TTC549 (cell line): ENCODE measurements around the gene PRR12.
A peak's percentile ranks its signal among the peaks of the same experiment; 100 is the strongest.
"Not testable (repeated sequence)": the region's sequence is repeated elsewhere in the genome, so short reads cannot be mapped to it uniquely, and the experiment has no call there.

ENCODE experiments used
- FAIRE-seq: peaks from 2 replicates; lab custom pipeline; 2012; peaks lifted over from hg19 to GRCh38; lab: Jason Lieb, UNC

PRR12 gene

DNA sequence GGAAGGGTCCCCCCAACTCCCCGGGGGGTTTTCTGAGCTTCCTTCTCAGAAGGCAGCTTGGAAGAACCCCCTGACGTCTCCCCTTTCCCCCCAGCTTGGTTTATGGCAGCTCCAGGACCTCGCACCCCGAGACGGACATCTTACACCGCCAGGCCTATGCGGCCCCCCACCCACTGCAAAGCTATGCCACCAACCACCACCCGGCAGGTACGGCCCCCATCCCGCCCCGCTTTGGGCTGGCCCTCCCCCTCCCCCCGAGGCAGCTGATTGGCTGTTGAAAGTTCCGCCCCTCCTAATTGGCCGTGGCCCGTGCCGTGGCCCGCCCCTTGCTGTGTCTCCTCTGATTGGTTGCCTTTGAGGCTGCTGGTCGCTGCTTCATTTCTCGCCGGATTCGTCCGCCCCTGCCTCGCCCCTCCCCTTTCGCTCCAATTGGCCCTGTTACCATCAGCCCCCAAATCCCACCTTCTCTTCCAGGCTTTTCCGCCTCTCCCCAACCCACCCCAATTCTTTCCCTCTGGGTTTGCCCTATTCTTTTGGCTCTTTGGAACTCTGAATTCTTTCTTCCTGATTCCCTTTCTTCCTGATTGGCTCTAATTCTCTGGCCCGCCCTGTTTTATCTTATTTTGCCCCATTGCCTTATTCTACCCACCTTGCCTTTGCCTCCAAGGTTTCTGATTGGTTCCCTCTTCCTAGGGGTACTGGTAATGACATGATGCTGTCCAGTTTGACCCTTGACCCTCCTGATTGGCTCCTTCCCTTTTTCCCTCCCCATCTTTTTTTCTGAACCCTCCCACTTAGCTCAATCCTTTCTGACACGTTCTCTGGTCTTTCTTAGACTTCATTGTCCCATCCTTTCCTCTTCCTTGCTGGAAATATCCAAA is 2.5 kb downstream of the PRR12 start:
- peak; percentile 41 for FAIRE-seq

DNA sequence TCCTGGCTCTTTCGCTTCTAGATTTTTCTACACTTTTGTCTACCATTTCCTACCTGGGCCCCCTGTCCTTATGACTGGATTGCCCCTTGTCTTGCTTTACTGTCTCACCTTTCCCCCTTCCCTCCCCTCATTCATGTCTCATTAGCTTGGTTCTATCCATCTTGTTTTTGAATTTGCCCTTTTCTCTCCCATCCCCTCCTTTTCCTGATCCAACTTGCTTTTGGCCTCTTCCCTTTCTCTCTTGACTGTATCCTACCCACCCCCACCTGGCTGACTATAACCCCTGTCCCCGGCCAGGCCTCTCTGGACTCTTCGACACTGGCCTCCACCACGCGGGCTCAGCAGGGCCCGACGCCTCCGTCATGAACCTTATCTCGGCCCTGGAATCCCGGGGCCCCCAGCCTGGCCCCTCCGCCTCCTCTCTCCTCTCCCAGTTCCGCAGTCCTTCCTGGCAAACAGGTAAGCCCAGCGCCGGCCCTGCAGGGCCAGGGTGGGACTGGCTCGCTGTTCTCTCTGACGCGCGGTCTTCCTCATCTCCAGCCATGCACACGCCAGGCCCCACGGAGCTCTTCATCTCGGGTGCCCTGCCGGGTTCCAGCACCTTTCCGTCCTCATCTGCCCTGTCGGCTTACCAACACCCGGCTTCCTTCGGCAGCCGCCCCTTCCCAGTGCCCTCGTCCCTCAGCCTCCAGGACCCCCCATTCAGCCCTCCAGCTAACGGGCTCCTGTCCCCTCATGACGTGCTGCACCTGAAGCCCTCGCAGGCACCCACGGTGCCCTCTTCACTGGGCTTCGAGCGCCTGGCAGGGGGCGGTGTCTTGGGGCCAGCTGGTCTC is 3.4 kb downstream of the PRR12 start:
- no peak for FAIRE-seq

DNA sequence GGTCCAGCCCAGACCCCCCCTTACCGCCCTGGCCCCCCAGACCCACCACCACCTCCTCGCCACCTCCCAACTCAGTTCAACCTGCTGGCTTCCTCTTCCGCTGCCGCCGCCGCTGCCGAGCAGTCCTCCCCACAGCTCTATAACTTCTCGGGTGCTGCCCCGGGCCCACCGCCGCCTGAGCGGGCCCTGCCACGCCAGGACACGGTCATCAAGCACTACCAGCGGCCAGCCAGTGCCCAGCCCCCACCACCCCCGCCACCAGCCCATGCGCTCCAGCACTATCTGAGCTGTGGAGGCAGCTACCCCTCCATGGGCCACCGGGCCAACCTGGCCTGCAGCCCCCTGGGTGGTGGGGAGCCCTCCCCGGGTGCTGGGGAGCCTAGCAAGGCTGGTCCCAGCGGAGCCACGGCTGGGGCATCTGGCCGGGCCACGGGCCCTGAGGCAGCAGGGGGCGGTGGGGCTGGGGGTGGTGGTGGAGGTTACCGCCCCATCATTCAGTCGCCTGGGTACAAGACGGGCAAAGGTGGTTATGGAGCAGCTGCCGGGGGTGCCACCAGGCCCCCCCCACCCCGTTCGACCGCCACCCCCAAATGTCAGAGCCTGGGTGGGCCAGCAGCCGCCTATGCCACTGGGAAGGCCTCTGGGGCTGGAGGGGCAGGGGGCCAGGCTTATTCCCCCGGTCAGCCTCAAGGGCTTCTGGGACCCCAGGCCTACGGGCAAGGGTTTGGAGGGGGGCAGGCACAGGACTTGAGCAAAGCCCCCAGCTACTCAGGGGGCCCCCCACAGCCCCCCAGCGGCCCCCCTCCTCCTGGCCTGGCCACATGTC is 4.2 kb downstream of the PRR12 start:
- no peak for FAIRE-seq

DNA sequence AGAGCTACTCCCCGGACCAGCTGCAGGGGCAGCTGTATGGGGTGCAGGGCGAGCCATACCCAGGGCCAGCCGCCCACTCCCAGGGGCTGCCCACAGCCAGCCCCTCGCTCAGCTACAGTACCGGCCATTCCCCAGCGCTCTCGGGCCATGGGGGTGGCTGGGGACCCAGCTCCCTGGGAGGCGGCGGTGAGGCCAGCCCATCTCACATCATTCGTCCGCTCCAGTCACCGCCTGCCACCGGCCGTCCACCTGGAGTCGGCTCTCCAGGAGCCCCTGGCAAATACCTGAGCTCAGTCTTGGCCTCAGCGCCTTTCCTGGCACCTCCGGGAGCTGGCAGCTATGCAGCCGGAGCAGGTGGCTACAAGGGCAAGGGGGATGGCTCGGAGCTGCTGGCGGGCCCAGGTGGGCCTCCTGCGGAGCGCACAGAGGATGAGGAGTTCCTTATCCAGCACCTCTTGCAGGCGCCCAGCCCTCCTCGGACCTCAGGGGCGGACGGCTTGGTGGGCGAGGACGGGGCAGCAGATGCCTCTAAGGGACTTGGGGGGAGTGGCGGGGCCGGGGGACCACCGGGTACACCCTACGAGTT is 4.9 kb downstream of the PRR12 start:
- no peak for FAIRE-seq

DNA sequence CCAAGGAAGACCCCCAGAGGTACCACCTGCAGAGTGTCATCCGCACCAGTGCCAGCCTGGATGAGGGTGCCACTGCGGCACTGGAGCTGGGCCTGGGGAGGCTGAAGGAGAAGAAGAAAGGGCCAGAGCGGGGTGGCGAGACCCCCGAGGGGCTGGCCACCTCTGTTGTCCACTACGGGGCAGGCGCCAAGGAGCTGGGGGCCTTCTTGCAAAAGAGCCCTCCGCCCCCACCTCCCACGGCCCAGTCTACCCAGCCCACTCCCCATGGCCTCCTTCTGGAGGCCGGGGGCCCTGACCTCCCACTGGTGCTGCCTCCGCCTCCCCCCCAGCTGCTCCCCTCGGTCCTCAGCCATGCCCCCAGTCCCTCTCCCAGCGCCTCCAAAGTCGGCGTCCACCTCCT is 5.4 kb downstream of the PRR12 start:
- no peak for FAIRE-seq

DNA sequence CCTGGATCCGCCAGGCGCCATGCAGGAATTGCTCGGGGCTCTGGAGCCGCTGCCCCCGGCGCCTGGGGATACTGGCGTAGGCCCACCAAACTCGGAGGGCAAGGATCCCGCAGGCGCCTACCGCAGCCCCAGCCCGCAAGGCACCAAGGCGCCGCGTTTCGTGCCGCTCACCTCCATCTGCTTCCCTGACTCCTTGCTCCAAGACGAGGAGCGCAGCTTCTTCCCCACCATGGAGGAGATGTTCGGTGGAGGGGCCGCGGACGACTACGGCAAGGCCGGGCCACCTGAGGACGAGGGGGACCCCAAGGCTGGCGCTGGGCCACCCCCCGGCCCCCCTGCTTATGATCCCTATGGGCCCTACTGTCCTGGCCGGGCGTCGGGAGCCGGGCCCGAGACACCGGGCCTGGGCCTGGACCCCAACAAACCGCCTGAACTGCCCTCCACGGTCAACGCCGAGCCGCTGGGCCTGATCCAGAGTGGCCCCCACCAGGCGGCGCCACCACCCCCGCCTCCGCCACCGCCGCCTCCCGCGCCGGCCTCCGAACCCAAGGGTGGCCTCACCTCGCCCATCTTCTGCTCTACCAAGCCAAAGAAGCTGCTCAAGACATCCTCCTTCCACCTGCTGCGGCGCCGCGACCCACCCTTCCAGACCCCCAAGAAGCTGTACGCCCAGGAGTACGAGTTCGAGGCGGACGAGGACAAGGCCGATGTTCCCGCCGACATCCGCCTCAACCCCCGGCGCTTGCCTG is 6.1 kb downstream of the PRR12 start:
- FAIRE-seq, result no peak

DNA sequence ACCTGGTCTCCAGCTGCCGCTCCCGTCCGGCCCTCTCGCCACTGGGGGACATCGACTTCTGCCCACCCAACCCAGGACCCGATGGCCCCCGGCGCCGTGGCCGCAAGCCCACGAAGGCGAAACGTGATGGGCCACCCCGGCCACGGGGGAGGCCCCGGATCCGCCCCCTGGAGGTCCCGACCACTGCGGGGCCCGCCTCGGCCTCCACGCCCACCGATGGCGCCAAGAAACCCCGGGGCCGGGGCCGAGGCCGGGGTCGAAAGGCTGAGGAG is 6.7 kb downstream of the PRR12 start:
- FAIRE-seq, result no peak

DNA sequence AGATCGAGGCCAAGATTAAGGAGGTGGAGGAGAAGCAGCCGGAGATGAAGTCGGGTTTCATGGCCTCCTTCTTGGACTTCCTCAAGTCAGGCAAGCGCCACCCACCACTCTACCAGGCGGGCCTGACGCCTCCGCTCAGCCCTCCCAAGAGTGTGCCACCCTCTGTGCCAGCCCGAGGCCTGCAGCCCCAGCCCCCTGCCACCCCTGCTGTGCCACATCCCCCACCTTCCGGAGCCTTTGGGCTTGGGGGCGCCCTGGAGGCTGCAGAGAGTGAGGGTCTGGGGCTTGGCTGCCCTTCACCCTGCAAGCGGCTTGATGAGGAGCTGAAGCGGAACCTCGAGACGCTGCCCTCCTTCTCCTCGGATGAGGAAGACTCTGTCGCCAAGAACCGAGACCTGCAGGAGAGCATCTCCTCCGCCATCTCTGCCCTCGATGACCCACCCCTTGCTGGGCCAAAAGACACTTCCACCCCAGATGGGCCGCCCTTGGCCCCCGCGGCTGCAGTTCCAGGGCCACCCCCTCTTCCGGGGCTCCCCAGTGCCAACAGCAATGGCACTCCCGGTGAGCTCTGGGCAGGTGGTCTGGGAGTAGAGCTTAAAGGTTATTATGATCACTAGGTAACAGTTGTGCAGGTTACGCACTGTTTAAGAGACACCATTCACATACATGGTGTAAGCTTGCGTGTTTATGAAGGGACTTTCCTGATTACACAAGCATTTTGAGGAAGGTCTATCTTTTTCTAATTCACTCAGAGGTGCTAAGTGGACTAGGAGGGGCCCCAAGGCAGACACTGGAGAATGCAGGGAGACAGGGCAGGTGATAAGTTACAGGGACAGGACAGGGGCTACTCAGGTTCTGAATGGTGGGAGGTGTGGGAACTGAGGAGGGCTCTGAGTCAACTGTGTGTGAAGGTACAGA is 8.7 kb downstream of the PRR12 start:
- no peak for FAIRE-seq

DNA sequence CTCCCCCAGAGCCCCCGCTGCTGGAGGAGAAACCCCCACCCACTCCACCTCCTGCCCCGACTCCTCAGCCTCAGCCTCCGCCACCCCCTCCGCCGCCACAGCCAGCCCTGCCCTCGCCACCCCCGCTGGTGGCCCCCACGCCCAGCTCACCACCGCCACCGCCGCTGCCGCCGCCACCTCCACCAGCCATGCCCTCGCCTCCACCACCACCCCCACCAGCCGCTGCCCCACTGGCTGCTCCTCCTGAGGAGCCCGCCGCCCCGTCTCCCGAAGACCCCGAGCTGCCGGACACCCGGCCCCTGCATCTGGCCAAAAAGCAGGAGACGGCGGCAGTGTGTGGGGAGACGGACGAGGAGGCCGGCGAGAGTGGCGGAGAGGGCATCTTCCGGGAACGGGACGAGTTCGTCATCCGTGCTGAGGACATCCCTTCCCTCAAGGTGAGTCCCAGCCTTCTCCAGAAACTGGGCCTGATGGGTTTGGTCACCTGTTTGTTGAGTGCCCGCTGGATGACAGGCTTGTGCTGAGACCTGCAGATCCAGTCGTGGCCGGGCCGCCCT is 10.6 kb downstream of the PRR12 start:
- no peak for FAIRE-seq

DNA sequence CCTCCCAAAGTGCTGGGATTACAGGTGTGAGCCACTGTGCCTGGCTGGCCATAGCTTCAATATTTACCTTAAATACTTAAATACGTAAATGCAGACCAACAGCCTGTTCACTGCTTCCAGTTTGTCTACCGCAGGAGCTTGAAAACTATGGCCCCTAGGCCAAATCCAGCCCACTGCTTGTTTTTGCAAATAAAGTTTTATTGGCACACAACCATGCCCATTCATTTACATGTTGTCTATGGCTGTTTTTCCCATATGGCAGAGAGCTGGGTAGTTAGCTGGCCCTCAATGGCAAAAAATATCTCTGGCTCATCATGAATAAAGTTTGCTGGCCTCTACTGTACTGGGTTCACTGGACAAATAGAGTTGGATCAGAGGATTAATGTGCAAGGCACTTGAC is 11.8 kb downstream of the PRR12 start:
- FAIRE-seq, result no peak

DNA sequence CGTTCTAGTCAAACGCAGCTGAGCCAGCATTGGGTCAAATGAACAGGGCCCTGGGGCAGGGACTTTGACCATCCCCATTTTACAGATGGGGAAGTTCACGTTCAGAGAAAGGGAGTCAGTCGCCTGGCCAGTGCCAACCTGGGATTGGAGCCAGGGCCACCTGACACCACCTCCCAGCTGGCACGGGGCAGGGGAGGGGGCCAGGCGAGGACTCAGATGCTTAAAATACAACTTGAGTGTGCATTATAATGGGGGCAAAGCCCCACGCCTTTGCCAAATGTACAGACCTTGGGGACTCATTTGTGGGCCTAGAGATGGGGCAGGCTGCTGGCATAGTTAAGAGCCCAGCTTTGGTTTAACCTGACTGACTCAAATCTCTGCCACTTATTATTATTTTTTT is 14.6 kb downstream of the PRR12 start:
- no peak for FAIRE-seq

DNA sequence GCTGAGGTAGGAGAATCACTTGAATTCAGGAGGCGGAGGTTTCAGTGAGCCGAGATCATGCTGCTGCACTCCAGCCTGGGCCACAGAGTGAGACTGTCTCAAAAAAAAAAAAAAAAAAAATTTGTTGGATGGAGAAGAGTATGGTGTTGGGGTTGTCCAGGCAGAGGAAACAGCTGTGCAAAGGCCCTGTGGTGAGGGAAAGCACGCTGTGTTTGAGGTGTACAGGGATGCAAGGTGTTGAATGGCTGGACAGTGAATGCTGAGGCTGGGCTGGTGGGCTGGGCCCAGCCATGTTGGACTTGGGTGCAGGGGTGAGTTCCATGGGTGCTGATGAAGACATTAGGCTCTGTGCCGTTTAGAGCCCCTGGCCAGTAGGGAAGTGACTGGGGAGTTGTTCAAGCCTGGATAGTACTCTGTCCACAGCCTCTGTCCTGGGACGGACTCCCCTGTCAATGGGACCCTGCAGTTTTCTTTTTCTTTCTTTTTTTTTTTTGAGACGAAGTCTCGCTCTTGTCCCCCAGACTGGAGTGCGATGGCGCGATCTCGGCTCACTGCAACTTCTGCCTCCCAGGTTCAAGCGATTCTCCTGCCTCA is 18.6 kb downstream of the PRR12 start:
- FAIRE-seq, result no peak

DNA sequence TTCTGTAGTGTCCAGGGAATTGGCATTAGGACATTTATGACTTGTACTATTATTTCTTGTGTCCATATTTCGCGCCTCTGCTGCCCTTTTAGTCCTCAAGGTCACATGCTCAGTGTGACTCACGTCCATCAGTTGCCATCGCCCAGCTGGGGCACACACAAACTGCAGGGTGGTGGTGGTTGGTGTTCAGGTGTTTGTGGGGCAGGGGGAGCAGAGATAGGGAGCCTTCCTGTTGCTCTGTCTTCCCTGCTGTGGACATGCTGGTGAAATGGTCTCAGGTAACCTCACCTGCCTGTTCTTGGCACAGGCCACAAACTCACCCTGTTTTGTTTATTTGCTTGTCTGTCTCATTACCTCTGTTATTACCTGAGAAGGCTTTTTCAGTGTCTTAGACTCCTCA is 22.4 kb downstream of the PRR12 start:
- FAIRE-seq, result no peak

DNA sequence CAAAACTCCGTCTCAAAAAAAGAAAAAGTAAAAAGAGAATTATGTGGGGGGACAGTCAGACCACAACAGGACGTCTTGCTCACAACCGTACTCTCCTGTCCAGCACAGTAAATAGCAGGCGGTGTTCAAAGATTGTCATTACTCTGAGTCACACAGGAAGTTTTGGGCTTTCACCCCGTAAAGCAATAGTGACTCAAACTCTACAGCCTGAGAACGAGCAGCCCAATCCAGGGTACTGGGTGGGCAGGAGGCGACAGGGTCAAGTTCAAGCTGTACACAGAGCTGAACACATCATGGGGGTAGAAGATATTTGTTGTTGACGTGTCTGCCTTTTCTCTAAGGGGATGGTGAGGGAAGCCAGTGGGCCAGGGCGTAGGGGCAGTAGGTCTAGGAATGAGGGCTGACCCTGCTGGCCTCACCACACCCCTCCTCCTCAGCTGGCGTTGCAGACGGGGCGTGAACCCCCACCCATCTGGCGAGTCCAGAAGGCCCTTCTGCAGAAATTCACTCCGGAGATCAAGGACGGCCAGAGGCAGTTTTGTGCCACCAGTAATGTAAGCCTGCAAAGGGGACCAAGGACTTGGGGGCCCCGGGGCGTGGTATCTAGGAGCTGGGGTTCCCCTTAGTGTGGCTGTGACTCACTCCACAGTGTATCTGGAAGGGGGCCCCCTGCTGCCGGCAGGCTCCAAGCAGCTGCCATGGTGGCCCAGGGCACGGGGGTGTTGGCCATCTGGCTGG is 23.3 kb downstream of the PRR12 start:
- no peak for FAIRE-seq

DNA sequence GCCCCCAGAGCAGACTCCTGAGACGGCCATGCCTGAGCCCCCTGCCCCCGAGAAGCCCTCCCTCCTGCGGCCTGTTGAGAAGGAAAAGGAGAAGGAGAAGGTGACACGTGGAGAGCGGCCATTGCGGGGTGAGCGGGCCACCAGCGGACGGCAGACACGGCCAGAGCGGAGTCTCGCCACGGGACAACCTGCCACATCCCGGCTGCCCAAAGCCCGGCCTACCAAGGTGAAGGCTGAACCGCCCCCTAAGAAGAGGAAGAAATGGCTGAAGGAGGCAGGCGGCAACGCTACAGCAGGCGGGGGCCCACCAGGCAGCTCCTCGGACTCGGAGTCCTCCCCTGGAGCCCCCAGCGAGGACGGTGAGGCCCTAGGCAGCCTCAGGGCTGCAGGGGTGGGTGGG is 24.9 kb downstream of the PRR12 start:
- FAIRE-seq, result no peak

DNA sequence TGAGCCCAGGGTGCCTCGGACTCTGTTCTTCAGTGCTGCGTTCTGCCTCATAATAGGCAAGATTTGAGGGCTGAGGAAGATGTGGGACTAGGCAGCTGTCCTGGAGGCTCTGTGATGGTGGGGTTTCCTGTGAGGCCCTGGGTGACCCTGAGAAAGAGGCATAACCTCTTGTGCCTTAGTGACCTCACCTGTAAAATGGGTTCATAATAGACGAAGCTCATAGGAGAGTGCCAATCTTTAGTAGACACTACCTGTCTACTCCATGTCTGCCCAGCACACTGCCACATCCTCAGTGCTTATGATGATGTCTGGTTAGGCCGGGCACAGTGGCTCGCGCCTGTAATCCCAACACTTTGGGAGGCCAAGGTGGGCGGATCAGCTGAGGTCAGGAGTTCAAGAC is 25.6 kb downstream of the PRR12 start:
- FAIRE-seq, result no peak

DNA sequence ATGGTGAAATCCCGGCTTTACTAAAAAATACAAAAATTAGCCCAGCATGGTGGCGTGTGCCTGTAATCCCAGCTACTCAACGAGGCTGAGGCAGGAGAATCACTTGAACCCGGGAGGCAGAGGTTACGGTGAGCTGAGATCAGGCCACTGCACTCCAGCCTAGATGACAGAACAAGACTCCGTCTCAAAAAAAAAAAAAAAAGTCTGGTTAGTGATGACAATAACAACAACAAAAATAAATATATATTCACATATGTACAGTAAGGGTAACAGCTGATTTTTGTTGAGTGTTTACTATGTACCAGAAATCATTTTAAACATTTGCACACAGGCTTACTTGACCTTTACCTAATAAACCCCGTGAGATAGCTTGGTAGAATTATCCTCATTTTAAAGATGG is 26.0 kb downstream of the PRR12 start:
- FAIRE-seq, result no peak

DNA sequence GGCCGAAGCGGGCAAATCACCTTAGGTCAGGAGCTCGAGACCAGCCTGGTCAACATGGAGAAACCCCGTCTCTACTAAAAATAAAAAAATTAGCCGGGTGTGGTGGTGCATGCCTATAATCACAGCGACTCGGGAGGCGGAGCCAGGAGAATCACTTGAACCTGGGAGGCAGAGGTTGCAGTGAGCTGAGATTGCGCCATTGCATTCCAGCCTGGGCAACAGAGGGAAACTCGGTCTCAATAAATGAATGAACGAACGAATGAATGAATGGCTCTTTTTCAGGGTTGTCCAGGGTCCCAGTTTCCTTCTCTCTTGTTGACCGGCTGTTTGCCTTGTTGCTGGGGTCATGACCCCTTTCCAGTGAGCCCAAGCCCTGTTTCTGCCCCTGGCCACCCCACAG is 26.9 kb downstream of the PRR12 start:
- FAIRE-seq, result not testable (repeated sequence)
